GM21367 (cell line): ENCODE data around the gene NMRK2.
"Not testable (repeated sequence)": the region's sequence is repeated elsewhere in the genome, so short reads cannot be mapped to it uniquely, and the experiment has no call there.

Experiments
- ATAC-seq: cut with Tn5 transposase; IDR thresholded peaks from one replicate; pipeline ENCODE4 v1.9.1; 2021; ENCODE audit not compliant: unreplicated experiment

NMRK2 gene

GRCh38 chr19:3932931-3933810 lies at the start of gene NMRK2:
Gene NMRK2, plus strand, starts transcription at chr19:3933069. Its CDS starts 603 bp downstream, at chr19:3933672.
- no peak for ATAC-seq

GRCh38 chr19:3890591-3890990 lies 42.3 kb upstream of the NMRK2 start:
- no peak for ATAC-seq

GRCh38 chr19:3893509-3894179 lies 39.2 kb upstream of the NMRK2 start:
- ATAC-seq = no peak

GRCh38 chr19:3894959-3895358 lies 37.9 kb upstream of the NMRK2 start:
- ATAC-seq = not testable (repeated sequence)

- ATAC-seq = no peak
Observed at GRCh38 chr19:3895788-3896187, 37.1 kb upstream of the NMRK2 start.

GRCh38 chr19:3897936-3898335 lies 34.9 kb upstream of the NMRK2 start:
- ATAC-seq = no peak

GRCh38 chr19:3898426-3898825 lies 34.4 kb upstream of the NMRK2 start:
- ATAC-seq = no peak

- no peak for ATAC-seq
Observed at GRCh38 chr19:3899531-3900294, 33.2 kb upstream of the NMRK2 start.

GRCh38 chr19:3902317-3902973 lies 30.4 kb upstream of the NMRK2 start:
- ATAC-seq = no peak

GRCh38 chr19:3904233-3904632 lies 28.6 kb upstream of the NMRK2 start:
- no peak for ATAC-seq

GRCh38 chr19:3907626-3908265 lies 25.1 kb upstream of the NMRK2 start:
- ATAC-seq = no peak

- ATAC-seq = no peak
Observed at GRCh38 chr19:3908266-3909054, 24.4 kb upstream of the NMRK2 start.

- ATAC-seq = no peak
Observed at GRCh38 chr19:3910105-3910504, 22.8 kb upstream of the NMRK2 start.

- no peak for ATAC-seq
Observed at GRCh38 chr19:3914199-3914598, 18.7 kb upstream of the NMRK2 start.

GRCh38 chr19:3916033-3916432 lies 16.8 kb upstream of the NMRK2 start:
- ATAC-seq = no peak

- no peak for ATAC-seq
Observed at GRCh38 chr19:3919793-3920192, 13.1 kb upstream of the NMRK2 start.

- ATAC-seq = no peak
Observed at GRCh38 chr19:3923096-3923758, 9.6 kb upstream of the NMRK2 start.

GRCh38 chr19:3923912-3924311 lies 9.0 kb upstream of the NMRK2 start:
- ATAC-seq = no peak

GRCh38 chr19:3931041-3931440 lies 1.8 kb upstream of the NMRK2 start:
- ATAC-seq = no peak
